ENCODE data around the gene GZMB.
"Not testable (repeated sequence)": the region's sequence is repeated elsewhere in the genome, so short reads cannot be mapped to it uniquely, and the experiment has no call there.

Gene GZMB, protein sequence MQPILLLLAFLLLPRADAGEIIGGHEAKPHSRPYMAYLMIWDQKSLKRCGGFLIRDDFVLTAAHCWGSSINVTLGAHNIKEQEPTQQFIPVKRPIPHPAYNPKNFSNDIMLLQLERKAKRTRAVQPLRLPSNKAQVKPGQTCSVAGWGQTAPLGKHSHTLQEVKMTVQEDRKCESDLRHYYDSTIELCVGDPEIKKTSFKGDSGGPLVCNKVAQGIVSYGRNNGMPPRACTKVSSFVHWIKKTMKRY

DNA sequence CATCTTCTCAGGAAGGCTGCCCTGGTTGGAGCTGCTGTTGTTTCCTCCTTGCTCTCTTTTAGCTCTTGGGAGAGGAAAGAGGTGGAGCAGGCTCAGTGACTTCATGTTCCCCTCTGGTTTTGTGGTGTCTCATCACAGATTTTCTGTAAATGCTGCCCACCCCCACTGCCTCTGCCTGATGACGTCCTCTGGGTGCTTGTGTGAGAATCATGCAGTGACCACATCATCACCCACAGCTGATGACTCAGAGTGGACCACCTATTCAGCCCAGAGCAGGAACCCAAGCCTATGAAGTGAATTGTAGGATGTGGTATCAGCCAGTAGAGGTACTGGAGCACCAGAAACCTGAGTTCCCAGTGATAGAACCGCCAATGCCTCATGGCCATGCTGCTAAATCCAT is at the start of gene GZMB:
Gene GZMB (minus strand): TSS at position 33 of the 400 bp plus-strand sequence. CDS start 30 bp downstream, at position 3.
- no peak for DNase-seq (ENCODE audit: low spot score)

DNA sequence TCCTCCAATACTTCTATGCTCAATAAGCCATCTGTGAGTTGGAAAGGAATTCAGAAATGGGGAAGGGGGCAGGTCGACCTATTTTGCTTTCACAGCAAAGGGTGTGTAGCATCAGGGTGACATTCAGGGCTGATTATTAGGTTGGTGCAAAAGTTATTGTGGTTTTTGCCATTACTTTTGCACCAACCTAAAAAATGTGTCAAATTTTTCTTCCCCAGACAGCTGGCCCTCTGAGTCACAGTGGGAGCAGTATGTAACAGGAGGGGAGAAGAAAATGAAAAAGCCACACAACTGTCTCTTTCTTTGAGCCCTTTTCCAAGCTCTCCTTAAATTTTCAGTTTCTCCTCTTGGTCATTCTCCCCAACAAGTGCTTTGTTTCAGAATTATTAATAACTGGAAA is 47.1 kb upstream of the GZMB start:
- DNase-seq (ENCODE audit: low spot score): no peak

DNA sequence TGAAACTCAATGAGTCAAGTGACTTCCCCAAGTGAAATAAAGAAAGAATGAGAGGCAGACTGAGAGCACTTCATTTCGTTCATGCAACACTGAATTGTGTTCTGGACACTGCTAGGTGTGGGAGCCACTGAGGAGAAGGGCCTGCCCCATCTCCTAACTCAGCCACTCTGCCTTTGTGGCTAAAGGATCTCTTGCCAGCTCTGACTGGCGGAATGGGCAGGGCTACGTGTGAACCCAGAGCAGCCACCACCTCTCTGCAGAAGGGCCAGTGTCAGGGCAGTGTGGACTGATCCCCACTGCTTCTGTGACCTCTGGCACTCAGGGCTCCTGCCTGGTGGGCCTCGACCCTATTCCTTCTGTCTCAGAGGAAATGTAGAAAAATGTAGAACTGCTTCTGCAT is 46.5 kb upstream of the GZMB start:
- no peak for DNase-seq (ENCODE audit: low spot score)

DNA sequence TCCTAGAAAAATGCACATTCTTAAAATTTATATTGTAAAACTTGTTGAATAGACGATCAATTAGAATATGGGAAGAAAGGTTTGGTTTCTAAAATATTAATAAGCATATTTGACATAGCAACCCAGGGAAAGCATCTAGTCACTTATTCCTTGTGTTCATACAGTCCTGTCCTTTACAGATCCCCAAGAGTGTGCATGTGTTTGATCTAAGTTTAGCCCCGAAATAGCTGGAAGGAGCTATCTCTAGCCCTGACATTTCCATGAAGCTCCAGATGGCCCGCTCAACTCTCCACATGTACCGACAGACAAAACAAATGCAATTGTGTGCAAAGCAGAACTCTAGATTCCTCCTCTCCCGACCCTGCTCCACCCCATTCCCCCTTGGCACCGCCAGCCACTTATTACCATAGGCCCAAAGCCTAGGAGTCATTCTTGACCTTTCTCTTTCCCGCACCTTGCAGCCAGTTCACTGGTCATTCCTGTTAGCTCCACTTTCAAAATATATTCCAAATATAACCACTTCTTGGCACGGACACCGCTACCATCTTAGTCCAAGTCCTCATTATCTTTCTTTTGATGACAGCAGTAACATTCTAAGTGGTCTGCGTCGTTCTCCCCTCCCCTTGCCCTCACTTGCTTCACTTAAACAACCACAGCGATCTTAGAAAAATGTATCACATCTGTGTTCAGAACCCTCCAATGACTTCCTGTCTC is 45.4 kb upstream of the GZMB start:
- DNase-seq (ENCODE audit: low spot score): no peak

DNA sequence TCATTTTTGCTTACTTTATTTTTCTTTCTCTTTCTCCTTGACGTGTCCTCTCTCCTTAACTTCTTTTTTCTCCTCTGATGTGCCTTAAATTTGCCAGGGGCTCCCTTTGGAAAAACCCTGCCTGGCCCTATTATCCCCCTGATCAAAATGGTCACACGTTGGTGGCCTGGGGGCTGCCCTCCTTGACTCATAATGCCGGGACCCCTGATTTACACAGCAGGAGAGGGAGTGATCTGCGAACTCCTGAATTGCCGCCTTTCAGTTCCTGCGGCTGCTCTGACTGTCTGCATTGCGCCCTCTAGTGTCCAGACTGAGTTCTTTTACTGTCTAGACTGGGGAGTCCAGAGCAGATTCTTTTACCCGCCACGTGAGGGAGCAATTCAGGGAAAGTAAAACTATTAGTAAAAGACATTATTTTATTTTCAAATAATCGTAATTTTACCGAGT is 44.8 kb upstream of the GZMB start:
- DNase-seq (ENCODE audit: low spot score): peak; percentile 87

DNA sequence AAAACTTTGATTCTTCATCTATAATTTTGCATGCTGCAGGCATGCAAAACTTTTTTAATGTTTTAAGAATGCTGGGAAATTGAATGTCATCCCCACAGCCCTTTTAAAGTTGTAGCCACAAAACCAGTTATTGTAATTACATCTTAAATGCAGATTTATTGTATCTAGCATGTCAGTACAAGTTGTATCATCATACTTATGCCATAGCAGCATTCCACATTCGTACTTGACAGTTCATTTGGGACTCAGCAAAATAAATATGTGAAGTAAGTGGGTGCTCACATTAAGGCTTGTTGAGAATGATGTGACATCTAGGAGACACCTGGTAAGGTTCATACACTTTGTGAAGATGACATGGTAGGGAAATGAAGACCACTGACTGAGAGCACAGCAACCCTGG is 44.0 kb upstream of the GZMB start:
- no peak for DNase-seq (ENCODE audit: low spot score)

DNA sequence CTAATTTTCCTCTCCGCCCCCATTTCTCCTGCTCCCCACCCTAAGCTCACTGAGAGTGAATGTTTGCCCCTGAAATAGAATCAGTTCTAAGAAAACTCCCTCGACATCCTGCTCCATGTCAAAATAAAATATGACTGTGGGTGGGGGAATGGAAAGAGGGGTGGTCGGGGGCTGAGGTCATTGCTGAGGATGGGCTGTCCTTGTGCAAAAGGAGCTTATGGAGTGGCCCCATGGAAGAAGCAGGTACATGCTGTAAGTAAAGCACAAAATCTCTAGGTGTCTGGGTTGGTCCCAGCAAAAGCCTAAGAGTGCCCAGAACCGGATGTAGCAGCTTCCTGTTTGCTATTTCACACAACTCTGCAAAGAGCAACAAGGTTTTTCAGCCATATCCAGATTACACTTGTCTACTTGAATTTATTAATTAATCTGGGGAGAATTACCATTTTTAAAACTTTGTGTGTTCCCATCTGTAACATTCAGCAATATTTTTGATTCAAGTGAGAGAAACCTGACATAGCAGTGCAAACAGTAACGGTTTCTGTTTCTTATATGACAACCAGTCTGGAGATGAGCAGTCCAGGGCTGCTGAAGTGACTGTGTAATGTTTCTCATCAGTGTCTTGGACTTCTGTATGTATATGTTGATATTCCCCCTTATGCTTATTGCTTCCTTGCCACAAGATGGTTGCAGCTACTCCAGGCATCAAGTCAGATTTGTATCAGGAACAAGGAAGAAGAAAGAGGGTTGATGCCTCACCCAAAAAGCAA is 40.4 kb upstream of the GZMB start:
- DNase-seq (ENCODE audit: low spot score): no peak

DNA sequence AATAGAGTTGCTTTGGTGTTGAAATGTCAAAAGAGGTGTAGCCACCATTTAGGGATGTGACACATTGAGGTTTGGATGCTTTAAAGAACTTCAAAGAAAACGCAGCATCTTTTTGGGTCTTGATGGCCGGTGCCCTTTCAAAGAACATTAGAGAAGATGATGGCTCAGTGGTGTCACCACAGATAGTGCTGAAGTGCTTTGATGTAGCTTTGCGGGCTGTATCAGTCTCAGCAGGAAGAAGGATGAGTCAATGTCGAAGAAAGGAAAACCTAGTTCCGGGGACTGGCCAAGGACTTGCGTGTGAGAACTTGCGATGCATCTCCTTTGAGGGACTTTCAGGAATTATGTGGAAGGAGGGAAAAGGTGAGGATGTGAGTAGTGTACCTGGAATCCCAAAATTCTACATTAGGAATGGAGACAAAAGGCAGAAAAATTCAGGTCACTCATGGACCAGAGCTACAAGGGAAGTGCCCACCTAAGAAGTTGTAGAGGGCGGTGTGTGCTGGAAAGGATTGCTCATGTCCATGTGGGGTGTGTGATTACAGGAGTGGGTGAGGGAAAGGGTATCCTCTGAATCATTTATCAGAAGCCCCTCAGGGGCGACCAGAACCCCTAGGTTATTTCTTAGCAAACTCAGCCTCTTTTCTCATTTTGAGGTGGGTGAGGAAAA is 39.7 kb upstream of the GZMB start:
- no peak for DNase-seq (ENCODE audit: low spot score)

DNA sequence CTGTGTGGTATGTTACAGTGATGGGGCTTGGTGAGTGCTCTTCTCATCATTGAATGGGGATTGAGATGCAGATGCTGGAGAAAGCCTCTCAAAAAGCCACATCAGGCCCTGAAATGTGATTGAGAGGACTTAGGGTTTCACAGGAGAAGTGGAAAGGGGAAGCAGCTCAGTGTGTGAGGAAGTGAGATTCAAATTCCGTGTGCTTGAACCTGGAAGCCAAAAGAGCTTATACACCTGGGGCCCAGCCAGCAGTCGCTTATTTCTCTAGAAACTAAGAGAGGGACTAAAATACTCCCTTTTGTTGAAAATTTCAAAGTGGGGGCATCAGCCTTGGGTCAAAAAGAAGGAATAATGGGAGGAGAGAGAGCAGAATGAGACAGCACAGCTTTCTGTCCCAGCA is 39.1 kb upstream of the GZMB start:
- no peak for DNase-seq (ENCODE audit: low spot score)

DNA sequence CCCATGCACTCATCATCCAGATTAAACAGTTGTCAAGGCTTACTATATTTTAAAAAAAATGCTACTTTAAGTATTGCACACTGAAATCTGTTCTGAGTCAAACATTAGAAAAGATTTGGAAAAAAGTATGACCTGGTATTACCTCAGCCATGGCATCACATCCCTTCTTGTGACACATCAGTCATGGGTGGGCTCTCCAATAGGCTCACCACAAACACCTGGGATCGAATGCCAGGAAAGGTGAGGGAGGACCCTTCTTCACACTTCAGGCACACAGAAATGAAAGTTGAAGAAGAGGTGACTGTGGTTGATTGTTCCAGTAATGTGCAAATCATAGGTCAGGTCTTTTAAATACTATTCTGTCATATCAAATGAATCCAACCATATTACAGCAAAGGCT is 36.6 kb upstream of the GZMB start:
- DNase-seq (ENCODE audit: low spot score): no peak

DNA sequence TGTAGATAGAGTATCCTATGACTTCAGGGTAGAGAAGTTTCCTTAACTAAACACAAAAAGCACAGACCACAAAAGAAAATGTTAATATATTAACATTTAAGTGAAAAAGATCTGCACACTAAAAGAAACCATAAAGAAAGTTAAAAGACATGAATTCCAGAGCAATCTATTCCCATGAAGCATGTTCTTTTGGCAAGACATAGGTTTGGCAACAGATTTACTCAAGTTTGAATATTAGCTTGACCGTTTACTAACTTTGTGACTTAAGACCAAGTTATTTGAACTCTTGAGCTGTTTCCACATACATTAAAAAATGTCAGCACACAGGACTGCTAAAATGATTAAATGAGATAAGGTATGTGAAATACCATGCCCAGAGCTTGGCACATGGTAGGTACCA is 35.7 kb upstream of the GZMB start:
- no peak for DNase-seq (ENCODE audit: low spot score)

DNA sequence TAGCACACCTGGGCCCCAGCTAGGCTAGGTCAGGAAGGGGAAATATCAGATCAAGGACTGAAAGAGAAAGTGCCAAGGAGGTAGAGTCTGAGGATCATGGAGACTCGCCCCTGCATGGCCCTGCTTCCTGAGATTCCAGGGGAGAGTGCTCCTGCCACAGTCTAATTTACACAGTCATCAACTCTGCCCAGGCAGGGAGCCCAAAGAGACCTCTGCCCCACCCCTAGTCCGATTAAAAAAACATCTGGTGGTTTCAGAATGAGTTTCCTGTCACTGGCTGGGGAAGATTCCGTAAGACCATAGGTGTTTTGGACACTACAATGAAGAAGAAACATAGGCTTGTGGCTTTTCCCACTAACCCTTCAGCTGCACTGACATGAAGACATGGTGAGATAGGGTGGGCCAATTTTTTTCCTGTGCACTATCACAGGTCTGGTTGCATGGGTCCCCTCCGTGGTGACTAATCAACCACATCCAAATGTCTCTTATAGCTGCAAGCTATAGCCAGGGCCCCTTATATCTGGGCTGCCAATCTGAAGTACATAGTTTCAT is 31.5 kb upstream of the GZMB start:
- DNase-seq (ENCODE audit: low spot score): no peak

DNA sequence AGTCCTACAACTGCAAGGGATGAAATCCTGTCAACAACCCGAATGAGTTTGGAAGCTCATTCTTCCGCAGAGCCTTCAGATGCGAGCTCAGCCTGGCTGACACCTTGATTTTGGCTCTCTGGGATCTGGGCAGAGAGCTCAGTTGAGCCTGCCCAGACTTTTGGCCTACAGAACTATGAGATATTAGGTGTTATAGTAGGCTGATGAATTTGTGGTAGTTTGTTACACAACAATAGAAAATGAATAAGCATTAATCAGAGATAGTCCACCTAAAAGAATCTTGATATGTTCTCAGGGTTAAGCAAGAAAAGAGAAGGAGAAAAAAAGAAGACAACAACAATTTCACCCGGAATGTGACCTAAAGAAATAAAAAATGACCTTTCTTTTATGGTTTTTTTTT is 30.4 kb upstream of the GZMB start:
- no peak for DNase-seq (ENCODE audit: low spot score)

DNA sequence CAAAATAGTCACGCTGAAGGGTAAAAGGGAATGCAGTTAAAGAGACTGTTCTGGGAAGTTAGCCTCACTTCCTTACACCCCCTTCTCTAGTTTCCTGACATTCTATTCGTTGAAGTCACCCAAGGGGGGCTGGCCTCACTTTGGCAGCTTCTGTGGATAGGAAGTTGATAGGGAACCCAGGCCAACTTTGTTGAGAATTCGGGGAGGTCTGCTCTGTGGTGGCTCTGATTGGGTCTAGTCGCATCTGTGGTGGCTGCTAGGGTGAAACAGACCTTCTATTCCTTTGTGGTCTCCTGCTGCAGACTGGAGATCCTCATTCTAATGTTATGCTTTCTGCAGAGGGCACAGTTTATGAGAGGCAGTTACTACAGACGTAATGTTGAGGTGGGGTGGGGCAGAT is 28.8 kb upstream of the GZMB start:
- DNase-seq (ENCODE audit: low spot score): no peak

DNA sequence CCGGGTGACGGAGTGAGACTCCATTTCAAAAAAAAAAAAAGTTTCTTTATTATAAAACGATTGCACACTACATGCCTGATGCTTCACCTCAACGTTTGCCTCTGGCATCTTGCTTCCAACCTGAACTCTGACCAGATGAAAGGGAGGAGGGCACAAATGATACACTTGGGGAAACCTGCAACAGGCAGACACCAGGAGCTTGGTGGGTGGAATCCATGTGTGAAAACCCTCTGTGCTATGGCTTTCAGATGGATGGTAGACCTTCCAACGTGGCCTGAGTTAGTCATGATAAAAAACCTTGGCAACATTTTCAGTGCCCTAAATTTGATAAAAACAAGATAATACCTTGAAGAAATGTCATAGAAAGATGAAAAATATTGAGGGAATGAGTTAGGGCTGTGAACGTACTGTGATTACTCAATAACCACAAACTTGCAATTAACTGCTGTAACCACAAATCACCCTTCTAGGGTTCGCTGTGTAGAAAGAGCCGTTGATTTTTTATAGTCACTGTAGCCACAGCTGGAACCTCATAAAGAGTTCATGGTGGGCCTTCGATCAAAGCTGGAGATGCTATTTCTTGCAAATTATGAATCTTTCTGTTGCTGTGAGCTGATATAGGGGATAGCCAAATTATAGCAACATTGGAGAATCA is 26.1 kb upstream of the GZMB start:
- no peak for DNase-seq (ENCODE audit: low spot score)

DNA sequence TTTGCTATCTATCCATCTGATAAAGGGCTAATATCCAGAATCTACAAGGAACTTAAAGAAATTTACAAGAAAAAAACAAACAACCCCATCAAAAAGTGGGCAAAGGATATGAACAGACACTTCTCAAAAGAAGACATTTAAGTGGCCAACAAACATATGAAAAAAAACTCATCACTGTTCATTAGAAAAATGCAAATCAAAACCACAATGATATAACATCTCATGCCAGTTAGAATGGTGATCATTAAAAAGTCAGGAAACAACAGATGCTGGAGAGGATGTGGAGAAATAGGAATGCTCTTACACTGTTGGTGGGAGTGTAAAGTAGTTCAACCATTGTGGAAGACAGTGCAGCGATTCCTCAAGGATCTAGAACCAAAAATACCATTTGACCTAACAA is 14.4 kb upstream of the GZMB start:
- not testable (repeated sequence) for DNase-seq (ENCODE audit: low spot score)

DNA sequence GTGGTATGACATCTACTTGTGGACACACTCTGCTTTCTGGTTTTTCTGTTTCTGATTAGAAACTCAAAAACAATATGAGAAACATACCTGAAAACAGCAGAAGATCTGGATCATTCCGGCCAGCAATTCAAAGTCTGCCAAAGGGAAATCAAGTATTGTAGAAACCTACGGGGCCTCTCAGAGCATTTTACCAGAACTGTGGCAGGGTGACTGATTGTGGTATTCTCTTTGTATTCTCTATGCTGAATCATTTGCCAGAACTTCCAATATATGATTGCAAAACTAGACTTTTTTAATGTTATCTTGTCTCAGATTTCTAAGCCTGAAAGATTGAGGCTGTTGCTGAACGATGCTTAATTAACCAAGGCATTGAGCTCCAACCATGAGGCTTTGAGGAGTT is 5.9 kb upstream of the GZMB start:
- DNase-seq (ENCODE audit: low spot score): no peak

DNA sequence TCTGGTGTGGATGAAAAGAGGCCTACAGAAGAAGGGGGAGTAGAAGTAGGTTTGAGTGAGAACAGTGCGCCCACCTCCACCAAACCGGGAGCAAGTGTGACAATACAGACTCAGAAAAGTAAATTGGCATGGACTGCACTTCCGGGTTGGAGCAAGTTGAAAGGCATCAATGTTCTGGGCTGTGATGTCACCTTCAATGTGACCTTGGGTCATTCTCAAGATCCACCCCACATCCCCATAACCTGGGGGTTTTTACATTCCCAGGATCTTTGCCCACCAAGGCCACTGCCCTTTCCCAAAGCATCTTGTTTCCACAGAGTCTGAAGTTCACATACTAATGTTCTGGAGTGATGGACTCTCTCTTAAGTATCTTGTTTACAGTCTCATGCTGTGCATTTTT is 5.3 kb upstream of the GZMB start:
- no peak for DNase-seq (ENCODE audit: low spot score)

DNA sequence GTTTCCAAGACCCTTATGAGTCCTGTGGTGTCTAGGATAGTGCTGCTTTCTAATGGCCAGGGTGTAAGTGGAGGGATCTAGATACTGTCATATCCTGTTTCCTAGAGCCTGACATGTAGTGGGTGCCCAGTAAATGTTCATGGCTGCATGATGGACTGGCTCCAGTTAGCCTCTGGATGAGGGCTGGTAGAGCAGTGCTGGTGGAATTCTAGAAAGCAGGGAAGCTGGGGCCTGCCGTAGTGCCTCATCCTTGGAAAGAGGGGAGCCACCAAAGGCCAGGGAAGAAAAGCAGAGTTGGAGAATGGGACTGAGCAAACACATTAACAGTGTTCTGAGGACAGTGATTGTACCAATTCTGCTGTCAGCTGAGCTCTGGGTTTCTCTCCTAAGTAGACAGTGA is 637 bp downstream of the GZMB start:
- no peak for DNase-seq (ENCODE audit: low spot score)

DNA sequence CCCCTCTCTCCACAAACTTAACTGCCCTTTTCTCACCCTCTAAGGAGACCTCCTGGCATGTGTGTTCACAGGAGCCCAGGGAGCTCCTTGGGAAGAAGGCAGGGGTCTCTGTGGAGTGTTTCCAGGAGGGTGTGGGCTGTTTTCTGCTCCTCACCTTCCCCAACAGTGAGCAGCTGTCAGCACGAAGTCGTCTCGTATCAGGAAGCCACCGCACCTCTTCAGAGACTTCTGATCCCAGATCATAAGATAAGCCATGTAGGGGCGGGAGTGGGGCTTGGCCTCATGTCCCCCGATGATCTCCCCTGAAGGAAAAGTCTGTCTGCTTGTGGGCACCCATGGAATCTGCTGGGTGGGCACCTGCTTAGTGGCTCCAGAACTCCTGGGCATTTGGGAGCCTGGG is 1.2 kb downstream of the GZMB start:
- no peak for DNase-seq (ENCODE audit: low spot score)

DNA sequence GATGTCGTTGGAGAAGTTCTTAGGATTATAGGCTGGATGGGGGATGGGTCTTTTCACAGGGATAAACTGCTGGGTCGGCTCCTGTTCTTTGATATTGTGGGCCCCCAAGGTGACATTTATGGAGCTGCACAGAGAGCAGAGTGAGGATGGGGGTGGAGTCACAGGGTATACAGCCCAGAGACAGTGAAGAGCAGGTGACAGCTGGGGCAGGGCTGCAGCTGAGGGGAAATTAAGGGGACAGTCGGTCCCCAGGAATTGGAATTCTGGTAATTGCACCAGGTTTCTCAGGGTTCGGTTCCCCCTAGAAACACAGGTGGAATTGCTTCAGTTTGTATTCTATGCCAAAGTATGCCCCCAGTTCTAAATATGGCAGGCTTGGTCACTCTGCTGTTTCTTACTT is 1.7 kb downstream of the GZMB start:
- DNase-seq (ENCODE audit: low spot score): no peak
